B cell (primary cell): ENCODE results near the gene COL25A1.

ENCODE experiments used
- CTCF ChIP-seq: fragments of 200-600 bp; IDR thresholded peaks from one replicate; pipeline ENCODE4 v1.8.0; 2022; ENCODE audit warnings: antibody characterized with exemption, mild to moderate bottlenecking
- EZH2 ChIP-seq: IDR thresholded peaks from 2 replicates; pipeline ENCODE4 v1.6.1; 2012; ENCODE audit warnings: borderline replicate concordance, low read depth, mild to moderate bottlenecking, moderate library complexity, low read length; ENCODE audit not compliant: insufficient read depth, poor library complexity, severe bottlenecking

GRCh38 chr4:109243871-109244270, 58.6 kb downstream of the COL25A1 start:
- TF ChIP-seq EZH2 (no peak), CTCF (no peak)
